Caki2 (cell line): ENCODE results near the gene PDZD2. TPM values are rescaled to one million over a fixed set of nuclear protein-coding genes. Genes with fewer than 3 reads are reported as not detected.
"Not testable (repeated sequence)": the region's sequence is repeated elsewhere in the genome, so short reads cannot be mapped to it uniquely, and the experiment has no call there.

Source experiments
- DNase-seq: peaks from one replicate; pipeline ENCODE4 v3.0.0-alpha.2; 2015; ENCODE audit warnings: low read depth
- in situ Hi-C: cut with HindIII; loops from 2 replicates; pipeline ENCODE4 v1.10.0; 2016; ENCODE audit warnings: low sequenced_read_pairs, low pct_unique_long_range_greater_than_20kb, mixed read lengths
- total RNA-seq: library from RNA; depleted of rRNA; stranded (reverse); fragments of >200 nt; shearing (Covaris generic); gene quantifications from 2 replicates; pipeline ENCODE4 v1.2.3, GENCODE V29; 2014; ENCODE audit warnings: low replicate concordance

The PDZD2 gene
- total RNA-seq, 1 experiment from 2014 or later = 0.17 TPM

DNA sequence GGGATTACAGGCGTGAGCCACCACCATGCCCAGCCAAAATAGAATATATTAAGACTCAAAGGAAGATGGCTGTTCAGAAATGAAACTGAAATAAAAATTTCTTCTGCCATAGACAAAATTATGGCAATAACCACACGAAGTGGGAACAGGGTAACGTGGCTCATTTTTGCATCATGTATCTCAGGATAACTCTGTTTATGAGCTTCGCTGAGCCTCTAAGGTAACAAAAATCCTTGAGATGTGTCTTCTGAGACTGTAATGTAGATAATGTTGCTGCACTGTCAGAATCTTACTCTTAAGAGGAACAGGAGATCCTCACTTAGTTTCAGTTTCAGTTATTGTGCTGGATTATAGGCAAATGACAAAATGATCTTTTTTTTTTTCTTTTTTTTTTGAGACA, 381.3 kb downstream of the PDZD2 start:
- no peak for DNase-seq
- in situ Hi-C loops = no loop called here

DNA sequence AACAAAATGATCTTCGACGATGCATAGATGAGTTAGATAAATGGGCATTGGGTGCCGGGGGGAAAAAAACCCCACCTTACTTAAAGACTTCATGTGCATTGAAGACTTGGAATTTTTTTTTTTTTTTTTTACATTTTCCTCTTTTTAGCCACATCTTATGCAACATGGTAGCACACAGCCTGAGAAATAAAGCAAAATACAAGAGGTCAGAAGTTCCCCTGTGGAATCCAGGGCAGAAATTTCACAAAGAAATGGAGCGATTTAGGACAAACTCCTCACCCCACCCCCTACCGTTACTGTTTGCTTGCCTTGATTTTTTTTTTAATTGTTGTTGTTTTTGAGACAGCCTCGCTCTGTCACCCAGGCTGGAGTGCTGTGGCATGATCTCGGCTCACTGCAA, 382.0 kb downstream of the PDZD2 start:
- no peak for DNase-seq
- in situ Hi-C loops = no loop called here

DNA sequence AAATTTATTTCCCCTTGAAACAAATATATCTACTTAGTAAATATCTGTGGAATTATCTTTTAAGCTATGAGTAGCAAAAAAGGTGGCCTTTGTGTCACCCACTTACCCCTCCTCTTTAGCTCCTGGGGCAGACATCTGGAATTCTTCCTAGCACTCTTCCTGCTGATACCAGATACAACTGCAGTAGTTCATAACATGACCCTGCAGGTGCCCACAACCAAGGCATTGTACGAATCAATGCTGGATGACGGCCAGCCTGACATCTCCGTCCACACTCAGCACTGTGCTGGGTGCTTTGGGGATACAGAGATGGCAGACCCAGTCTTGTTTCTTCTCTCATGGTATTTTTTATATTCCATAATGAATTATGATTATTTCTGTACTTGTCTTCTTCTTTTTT, 382.8 kb downstream of the PDZD2 start:
- in situ Hi-C loops = no loop called here

DNA sequence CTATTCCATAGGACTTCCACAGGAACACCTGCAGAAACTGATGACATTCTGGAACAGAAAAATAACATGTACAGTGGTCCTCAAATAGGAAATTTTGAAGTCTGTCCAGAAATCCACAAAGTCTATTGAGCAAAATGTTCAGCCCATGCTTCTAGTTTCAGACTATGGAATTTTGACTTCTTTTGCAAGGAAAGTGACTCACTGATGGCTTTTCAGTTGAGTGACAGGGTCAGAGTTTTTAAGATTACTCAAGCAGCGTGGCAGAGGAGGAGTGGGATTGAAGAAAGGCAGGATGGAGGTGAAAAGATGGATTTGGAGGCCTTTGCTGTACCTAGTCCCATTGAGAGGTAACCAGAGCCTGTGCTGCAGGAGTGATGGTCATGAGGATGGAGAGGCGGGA, 383.7 kb downstream of the PDZD2 start:
- DNase-seq = no peak
- in situ Hi-C loops = no loop called here

More for the DNA sequence above, 382.8 kb downstream of the PDZD2 start:
- DNase-seq = no peak

DNA sequence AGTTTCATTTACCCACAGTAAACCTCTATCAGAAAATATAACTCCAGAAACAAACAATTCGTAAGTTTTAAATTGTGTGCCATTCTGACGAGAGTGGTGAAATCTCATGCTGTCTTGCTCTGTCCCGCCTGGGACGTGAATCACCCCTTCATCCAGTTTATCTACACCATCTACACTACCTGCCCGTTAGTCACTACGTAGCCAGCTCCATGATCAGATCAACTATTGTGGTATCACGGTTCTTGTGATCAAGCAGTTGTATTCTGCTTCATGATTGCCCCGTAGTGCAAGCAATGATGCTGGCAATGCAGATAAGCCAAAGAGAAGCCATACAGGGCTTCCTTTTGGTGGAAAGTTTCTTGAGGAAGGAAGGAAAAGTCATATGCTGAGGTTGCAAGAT, 384.9 kb downstream of the PDZD2 start:
- in situ Hi-C loops = no loop called here
- DNase-seq = no peak

DNA sequence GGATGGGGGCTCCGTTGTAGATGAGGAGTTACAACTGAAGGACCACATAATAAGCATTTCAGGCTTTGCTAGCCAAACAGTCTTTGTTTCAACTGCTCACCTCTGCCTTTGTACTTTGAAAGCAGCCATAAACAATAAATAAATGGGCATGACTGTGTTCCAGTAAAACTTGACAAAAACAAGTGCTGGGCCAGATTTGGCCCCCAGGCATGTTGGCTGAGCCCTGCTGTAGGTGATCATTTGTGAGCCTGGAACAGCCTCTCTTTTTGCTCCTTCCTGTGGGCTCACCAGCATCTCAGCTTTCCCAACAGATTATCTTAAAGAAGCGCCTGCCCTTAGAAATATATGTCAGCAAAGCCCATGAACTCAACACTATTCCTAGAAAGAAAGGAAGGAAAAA, 385.8 kb downstream of the PDZD2 start:
- DNase-seq = no peak
- in situ Hi-C loops = no loop called here

DNA sequence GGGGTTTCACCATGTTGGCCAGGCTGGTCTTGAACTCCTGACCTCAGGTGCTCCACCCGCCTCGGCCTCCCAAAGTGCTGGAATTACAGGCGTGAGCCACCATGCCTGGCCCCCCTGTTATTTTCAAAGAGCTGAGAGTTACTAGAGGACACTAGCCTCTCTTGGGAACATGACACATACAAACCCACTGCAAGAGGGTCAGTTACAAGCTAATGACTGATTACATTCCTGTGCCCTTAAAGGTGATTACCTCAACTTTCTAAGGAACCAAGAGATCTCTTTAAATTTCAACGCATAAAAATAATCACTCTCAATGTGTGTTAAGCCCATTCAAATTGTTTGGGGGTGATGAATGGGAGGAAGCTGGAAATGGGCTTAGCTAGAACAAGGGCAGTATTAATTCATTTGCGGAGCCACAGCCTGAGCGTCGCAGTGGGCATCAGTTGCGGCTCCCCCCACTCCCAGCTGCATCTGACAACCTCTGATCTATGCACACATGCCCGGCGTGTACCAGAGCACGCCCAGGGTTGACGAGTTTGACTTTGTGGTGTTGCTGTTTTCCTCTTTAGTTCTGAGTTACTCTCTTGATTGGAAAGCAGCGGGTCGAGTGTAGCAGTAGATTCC, 388.3 kb downstream of the PDZD2 start:
- no peak for DNase-seq
- in situ Hi-C loops = no loop called here

DNA sequence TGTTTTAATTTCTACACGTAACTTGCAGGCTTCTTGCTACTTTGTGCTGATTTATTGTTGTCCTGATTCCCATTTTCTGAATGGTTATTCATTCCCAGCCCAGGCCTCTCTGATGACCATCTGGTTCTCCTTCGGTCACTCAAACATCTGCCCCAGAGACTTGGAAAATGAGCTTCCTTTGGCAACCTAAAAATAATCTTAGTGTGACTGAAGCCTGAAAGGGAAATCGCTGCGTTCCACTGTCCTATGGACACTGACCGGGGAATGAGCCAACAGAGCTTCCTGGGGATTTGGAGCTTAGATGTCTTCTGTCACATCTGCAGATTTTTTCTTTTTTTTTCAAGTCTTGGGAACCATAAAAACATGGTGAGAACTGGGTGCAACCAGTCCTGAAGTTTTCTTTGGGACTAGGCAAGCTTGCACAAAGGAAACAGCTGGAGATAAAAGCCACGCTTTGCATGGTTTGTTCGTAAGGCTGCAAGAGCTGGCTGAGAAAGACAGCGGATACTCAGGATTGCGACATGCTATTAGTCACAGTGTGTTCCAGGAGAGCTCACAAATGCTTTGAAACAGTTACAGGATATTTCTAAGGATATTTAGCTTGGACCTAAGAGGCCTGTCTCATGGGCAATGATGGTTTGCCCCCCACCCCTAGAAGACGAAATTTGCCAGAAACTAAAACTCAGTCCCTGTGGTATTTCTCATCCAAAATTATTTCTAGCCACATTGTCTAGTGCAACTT, 389.0 kb downstream of the PDZD2 start:
- peak; percentile 51 for DNase-seq
- in situ Hi-C loops = no loop called here

DNA sequence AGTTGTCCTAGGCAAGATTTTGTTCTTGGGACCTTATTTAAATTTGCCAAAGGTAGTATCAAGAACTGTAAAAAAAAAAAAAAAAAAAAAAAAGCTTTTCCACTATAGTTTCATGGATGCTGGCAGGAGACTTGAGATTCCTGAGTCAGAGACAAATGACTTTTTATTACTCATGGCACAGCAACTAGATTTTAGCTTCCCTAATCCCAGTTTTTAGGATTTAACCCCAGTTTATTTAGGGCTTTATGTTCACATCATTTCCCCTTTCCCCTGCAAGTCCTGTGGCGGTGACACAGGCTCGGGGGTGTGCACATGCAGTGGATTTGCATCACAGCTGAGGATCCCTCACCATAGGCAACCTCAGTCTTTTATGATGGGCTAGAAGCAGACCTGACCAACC, 390.3 kb downstream of the PDZD2 start:
- no peak for DNase-seq
- in situ Hi-C loops = no loop called here

DNA sequence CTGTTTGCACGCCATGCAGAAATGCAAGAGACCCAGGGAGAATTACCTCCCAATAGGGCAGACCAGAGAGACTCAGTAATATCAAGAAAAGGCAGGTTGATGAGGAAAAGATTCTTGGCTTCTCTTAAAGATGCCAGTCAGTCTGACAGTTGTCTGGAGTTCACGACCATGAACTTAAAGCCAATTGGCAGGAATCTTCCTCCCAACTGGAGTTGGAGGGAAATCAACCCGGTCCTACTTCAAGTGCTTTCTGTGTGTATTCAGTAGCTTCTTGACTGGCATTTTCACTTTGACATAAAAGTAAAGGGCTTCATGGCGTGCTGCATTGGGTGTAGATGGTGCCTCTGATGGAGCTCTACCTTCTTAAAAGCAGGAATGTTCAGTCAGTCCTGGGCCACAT, 390.9 kb downstream of the PDZD2 start:
- in situ Hi-C loops = no loop called here
- no peak for DNase-seq

DNA sequence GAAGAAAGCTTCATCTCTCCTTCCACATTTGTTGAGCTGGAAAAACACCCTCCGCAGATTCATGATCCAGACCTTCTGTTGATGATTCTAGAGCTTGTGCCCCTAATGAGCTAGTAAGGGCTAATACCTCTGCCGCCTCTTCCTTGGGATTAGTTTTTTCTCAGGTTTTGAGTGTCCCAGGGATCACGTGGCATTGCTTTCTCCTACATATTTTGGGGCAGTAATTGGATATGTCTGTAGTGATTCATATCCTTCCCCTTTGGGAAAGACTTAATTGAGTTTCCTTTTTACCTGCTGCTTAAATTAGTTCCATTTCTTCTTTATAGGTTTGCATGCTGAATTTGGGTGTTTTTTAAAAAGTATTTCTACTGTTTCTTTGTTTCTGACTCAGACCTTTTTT, 391.3 kb downstream of the PDZD2 start:
- DNase-seq = no peak
- in situ Hi-C loops = no loop called here

DNA sequence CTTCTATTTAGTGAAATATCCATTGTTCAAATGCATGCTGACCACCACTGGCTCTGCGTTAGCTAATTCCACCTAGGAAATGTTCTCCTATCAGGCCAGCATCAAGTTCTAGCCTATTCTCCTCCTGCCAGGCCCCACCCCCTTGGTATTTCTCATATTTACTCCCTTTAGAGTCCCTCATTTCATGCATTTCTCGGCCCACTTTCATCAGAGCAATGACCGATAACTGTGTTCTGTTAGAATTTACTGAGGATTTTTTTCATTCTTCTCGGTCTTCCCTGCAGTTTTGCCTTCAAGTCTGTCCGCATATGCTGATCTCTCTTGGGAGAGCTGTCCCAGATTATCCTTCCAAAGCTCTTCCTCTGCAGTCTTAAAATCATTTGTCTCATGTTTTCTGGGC, 391.8 kb downstream of the PDZD2 start:
- in situ Hi-C loops = no loop called here
- DNase-seq = no peak

DNA sequence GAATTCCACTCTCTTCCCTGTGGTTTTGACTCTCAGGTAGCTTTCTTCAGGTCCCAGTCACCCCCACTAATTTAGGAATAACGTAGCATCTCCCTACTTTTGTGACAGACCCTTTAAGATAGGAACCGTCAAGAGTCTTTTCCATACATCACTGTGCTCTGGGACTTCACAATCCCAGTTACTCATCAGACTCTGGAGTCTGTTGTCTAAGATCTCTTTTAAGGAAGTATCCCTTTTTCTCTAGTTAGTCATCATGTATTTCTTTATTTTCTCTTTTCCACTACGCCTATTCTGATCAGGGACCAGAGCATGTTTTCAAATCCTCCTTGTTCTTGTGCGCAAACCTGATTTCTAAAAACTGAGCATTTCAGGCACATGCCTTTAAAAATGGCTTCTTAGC, 392.2 kb downstream of the PDZD2 start:
- in situ Hi-C loops = no loop called here
- DNase-seq = no peak

DNA sequence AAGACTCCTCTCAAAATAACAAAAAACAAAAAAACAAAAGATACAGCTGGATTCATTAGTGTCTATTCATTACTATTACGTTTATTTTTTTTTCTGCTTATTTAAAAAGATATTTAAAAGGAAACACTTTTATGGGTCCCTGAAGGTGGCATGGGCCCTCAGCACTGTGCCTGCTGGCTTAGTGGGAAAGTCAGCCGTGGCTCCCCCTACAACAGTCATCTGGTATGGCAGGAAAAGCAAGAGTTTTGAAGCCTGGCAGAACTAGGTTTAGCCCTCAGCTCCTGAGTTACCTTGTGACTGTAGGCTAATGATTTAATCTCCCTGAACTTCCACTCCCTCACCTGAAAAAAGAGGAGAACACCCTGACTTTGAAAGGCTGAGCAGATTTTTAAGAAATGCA, 399.6 kb downstream of the PDZD2 start:
- DNase-seq = no peak
- in situ Hi-C loops = no loop called here

DNA sequence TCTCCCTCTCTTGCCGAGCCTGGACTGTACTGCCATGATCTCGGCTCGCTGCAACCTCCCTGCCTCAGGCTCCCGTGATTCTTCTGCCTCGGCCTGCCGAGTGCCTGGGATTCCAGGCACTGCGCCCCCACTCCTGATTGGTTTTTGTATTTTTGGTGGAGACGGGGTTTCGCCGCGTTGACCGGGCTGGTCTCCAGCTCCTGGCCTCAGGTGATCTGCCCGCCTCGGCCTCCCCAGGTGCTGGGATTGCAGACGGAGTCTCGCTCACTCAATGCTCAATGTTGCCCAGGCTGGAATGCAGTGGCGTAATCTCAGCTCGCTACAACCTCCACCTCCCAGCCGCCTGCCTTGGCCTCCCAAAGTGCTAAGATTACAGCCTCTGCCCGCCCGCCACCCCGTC, 400.2 kb downstream of the PDZD2 start:
- in situ Hi-C loops, DNase-seq: not testable (repeated sequence)

DNA sequence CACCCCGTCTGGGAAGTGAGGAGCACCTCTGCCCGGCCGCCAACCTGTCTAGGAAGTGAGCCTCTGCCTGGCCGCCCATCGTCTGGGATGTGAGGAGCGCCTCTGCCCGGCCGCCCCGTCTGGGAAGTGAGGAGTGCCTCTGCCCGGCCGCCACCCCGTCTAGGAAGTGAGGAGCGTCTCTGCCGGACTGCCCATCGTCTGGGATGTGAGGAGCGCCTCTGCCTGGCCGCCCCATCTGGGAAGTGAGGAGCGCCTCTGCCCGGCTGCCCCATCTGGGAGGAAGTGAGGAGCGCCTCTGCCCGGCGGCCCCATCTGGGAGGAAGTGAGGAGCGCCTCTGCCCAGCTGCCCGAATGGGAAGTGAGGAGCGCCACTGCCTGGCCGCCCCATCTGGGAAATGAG, 400.7 kb downstream of the PDZD2 start:
- in situ Hi-C loops, DNase-seq: not testable (repeated sequence)

DNA sequence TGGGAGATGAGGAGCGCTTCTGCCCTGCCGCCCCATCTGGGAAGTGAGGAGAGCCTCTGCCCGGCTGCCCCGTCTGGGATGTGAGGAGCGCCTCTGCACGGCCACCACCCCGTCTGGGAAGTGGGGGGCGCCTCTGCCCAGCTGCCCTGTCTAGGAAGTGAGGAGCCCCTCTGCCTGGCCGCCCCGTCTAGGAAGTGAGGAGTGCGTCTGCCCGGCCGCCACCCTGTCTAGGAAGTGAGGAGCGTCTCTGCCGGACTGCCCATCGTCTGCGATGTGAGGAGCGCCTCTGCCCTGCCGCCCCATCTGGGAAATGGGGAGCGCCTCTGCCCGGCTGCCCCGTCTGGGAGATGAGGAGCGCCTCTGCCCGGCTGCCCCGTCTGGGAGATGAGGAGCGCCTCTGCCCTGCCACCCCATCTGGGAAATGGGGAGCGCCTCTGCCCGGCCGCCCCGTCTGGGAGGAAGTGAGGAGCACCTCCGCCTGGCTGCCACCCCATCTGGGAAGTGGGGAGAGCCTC, 401.3 kb downstream of the PDZD2 start:
- DNase-seq, in situ Hi-C loops: not testable (repeated sequence)

DNA sequence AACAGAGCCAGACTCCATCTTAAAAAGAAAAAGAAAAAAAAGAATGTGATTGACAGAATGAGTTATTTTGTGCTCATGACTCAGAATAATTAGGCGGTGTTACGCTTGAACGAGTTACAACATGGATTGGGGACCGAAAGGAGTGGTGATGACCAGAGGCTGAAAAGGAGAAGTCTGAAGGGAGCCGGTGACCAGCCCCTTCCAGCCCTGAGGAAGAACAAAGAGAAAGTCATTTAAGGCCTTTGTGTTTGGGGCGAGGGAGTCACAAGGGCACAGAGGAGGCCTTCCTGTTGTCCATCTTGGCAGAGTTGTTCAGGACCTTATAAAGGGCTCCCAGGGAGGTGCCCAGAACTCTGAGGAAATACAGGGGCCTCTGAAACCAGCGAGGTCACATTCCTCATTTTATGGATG, 403.6 kb downstream of the PDZD2 start:
- in situ Hi-C loops = no loop called here
- DNase-seq = peak; percentile 64

DNA sequence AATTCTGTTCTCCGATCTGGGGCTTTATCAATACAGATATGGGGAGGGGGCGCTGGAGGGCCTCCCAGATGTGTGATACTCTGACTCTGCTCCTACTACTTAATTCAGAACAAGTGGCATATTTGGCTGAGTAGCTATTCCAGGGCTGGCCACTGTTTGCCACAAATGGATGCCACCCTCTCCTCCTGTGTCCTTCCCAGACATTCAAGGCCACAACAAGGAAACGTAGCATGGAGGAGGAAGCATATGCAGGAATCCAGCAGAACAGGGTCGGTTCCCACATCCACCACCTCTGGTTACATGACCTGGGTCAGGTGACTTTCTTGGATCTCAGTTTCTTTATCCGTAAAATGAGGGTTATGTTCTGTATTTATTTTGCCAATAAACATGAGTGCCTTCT, 404.2 kb downstream of the PDZD2 start:
- no peak for DNase-seq

DNA sequence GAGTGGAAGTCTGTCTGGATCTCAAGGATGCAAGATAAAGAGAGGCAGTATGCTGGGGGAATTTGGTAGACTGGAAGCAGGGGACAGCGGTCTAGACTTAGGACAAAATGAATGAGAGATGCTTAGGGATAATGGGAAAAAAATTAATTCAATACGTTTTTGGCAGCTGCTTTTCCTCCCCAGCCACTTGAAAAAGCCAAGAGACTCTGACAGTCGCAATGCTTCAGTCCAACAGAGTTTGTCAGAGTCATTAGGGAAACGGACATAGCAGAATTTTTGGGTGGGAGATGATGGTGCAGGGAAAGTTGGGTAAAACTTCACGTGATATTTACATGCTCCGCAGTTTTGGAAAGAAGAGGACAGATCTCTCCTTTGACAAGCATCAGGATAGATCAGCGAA, 405.5 kb downstream of the PDZD2 start:
- in situ Hi-C loops = no loop called here
- DNase-seq = no peak

More for the DNA sequence above, 404.2 kb downstream of the PDZD2 start:
- in situ Hi-C loops = no loop called here
